Caki2 (cell line): ENCODE measurements around the gene ABAT. TPM values are rescaled to one million over a fixed set of nuclear protein-coding genes. Genes with fewer than 3 reads are reported as not detected.
A peak's percentile ranks its signal among the peaks of the same experiment; 100 is the strongest.
"Not testable (repeated sequence)": the region's sequence is repeated elsewhere in the genome, so short reads cannot be mapped to it uniquely, and the experiment has no call there.

ENCODE experiments used
- DNase-seq: peaks from one replicate; pipeline ENCODE4 v3.0.0-alpha.2; 2015; ENCODE audit warnings: low read depth
- in situ Hi-C: cut with HindIII; loops from 2 replicates; pipeline ENCODE4 v1.10.0; 2016; ENCODE audit warnings: low sequenced_read_pairs, low pct_unique_long_range_greater_than_20kb, mixed read lengths
- total RNA-seq: library from RNA; depleted of rRNA; stranded (reverse); fragments of >200 nt; shearing (Covaris generic); gene quantifications from 2 replicates; pipeline ENCODE4 v1.2.3, GENCODE V29; 2014; ENCODE audit warnings: low replicate concordance

ABAT gene
- total RNA-seq, 1 experiment from 2014 or later: 0.24 TPM

DNA sequence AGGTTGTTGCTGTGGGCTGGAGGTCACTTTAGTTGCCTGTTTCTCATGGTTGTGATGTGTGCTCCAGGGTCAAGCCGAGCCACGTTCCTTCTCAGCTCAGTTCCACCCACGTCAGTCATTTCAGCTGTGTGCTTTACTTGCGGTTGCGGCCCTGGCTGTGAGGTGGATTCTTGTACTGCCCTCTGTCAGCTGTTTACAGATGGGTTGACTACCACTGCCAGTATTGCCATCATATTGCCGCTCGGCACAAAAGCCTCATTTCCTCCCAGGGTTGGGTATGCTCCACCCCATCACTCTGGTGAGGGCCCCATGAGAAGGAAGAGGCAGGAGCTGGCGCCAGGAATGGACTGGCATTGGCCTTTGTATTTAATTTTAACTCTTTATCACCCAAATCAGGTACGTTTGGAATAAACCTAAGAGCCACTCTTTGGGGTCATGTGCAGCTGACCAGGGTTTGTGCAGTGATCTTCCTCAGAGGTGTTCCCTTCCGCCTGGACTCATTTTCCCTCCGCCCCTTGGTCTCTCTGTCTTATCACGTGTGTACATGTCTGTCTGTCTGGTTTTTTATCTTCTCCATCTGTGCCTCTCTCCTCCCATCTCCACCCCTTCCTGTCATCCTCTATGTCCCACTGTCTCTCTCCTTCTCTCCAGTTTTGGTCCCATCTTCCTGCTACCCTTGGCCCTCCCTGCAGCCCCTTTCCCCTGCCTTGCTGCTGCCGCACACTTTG is 27.9 kb upstream of the ABAT start:
- in situ Hi-C loops: no loop called here
- no peak for DNase-seq

DNA sequence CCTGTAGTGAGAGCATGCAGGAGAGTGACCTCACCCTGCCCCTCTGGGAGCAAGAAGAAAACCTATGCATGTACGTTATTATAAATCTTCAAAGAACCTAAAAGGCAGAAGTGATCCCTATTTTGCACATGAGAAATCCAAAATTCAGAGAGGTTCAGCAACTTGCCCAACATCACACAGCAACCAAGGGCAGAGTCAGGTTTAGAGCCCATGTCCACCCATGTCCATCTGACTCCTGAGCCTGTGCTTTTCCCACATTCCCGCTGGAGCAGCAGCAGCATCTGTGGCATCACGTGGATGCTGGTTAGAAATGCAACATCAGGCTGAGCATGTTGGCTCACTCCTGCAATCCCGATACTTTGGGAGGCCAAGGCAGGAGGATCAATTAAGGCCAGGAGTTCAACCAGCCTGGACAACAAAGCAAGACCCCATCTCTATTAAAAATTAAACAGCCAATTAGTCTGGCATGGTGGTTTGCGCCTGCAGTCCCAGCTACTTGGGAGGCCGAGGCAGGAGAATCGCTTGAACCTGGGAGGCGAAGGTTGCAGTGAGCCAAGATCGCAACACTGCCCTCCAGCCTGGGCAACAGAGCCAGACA is 26.6 kb upstream of the ABAT start:
- in situ Hi-C loops: no loop called here
- no peak for DNase-seq

DNA sequence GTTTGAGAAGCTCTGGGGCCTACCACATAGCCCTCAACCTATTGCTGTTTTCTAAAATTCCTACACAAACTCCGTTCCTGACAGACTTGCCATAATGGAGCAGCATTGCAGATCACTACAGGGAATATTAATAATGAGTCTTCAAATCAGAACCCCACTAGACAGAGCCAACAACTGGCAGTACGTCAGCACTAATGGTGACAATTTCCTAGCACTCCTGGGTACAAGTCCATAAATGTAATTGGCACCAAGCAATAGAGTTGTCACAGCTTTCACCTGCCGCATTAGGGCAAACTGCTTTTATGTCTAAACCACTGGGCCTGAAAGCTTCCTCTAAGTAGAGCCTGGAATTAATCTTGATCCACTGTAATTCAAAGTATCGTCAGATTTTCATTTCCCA is 25.5 kb upstream of the ABAT start:
- no peak for DNase-seq
- in situ Hi-C loops: no loop called here

DNA sequence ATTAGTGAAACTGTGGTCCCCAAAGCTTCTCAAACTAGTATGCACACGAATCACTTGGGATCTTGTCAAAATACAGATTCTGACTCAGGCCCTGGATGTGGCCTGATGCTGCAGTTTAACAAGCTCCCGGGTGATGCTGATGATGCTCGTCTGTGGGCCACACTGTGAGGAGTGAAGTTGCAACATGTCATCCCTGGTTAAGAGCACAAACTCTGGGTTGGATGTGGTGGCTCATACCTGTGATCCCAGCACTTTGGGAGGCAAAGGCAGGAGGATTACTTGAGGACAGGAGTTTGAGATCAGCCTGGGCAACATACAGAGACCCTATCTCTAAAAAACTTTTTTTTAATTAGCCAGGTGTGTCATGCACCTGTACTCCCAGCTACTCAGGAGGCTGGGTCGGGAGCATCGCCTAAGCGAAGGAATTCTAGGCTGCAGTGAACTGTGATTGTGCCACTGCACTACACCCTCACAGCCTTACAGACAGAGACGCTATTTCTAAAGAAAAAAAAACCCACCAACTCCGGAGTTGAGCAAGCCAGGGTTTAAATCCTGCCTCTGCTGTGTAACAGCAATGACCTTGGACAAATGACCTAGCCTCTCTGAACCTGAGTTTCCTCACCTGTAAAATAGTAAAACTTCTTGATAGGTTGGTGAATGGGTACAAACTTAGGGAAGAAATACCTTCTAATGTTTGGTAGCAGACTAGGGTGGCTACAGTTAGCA is 24.4 kb upstream of the ABAT start:
- in situ Hi-C loops: no loop called here
- DNase-seq: no peak

- in situ Hi-C loops: not testable (repeated sequence)
Measured at GRCh38 chr16:8651958-8652357, 22.5 kb upstream of the ABAT start.

DNA sequence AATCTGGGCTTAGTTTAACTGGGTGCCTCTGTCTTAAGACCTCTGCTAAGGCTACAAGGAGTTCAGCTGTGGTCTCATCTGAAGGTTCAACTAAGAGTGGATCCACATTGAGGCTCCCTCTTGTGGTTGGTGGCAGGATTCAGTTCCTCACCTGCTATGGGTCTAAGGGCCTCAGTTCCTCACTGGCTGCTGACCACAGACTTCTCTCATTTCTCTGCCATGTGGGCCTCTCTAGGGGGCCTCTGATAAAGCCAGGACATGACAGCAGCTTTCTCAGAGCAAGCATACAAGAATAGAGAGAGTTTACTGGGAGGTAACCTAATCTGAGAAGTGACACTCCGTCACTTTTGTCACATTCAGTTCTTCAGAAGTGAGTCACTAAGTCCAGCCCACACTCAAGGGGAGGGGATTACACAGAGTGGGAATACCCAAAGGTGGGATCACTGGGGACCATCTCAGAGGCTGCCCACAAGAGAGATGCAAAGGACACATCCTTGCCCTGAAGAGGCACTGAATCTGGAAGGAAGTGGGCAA is 19.2 kb upstream of the ABAT start:
- no peak for DNase-seq

More at GRCh38 chr16:8651958-8652357, 22.5 kb upstream of the ABAT start:
- DNase-seq: not testable (repeated sequence)

GRCh38 chr16:8656376-8656775 is 18.0 kb upstream of the ABAT start:
- DNase-seq: no peak
- in situ Hi-C loops: no loop called here

More for the DNA sequence above, 19.2 kb upstream of the ABAT start:
- in situ Hi-C loops: no loop called here

DNA sequence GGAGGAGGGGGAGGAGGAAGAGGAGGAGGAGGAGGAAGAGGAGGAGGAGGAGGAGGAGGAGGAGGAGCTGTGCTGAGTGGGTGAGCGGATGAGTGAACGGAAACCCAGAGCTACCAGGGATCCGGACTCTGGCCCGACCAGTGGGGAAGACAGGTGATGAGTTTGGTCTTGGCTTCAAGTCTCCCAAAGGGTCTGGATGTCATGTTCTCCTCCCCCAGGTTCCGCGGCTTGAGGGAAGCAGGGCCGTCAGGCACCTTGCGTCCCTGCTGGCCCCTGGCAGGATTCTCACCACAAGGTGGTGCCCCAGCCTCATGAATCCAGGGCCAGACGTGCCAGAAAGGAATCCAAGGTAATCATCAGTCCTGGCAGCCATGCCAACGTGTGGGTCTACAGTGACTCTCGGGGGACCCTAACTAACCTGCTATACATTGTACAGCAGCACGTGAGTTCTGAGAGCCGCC is 13.5 kb upstream of the ABAT start:
- peak; percentile 60 for DNase-seq
- in situ Hi-C loops: no loop called here

DNA sequence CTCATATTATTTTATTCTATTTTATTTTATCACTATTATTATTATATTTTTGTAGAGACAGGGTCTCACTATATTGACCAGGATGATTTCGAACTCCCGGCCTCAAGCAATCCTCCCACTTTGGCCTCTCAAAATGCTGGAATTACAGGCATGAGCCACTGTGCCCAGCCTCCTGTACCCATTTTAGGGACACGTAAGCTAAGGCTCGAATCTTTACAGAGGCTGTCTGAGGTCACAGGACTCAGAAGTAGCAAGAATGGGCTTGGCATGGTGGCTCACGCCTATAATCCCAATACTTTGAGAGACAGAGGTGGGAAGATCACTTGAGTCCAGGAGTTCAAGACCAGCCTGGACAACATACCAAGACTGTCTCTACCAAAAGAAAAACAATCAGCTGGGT is 12.7 kb upstream of the ABAT start:
- in situ Hi-C loops: no loop called here
- DNase-seq: no peak

DNA sequence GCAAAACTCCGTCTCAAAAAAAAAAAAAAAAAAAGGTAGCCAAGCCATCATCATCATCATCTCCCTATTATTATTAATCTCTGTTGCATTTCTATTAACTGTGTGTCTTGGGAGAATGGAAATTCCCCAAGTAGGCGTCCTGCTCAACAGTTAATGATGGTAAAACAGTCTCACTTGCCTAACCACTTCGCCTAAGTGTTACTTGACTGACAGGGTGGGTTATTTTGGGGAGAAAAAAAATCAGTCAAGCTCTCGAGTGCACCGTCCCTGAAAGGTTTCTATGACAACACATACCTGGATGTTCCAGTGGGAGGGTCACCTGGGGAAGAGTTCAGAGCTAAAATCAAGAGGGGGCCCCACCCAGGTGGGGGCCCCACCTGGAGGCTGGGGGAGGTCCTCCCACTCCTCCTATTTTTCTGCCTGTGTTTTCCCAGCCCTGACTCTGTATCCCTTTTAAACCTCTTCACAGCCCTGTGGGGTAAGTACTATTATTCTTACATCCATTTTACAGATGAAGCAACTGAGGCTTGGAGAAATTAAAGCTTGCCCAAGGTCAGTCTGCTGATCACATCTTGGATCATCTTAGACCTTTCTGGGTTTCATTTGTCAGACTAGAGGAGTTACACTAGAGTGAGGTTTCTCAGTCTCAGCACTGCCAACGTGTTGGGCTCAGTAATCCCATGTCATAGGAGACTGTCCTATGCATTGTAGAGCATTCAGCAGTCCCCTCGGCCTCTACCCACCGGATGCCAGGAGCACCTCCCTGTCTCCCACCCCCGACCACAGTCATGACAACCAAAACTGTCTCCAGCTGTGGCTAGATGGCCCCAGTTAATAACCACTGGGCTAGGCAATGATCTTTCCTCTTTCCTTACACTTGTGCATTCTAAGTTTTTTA is 11.0 kb upstream of the ABAT start:
- in situ Hi-C loops: no loop called here
- no peak for DNase-seq

DNA sequence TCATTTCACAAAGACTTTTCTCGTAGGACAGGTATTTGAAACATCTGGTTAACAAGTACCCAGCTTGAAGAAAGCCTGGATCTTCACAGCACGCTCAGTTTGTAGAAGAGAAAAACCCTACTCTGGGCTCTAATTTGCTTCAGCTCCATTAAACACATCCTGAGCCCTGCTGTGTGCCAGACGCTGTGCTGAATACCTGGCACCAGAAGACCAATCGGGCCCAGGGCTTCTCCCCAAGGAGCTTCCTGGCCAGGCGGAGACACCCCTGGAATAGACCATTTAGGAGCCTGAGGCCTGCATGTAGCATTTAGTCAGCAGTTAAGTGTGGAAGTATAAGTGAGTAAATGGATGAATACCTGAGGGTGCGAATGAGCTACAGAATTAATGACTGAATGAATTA is 8.9 kb upstream of the ABAT start:
- in situ Hi-C loops: no loop called here

DNA sequence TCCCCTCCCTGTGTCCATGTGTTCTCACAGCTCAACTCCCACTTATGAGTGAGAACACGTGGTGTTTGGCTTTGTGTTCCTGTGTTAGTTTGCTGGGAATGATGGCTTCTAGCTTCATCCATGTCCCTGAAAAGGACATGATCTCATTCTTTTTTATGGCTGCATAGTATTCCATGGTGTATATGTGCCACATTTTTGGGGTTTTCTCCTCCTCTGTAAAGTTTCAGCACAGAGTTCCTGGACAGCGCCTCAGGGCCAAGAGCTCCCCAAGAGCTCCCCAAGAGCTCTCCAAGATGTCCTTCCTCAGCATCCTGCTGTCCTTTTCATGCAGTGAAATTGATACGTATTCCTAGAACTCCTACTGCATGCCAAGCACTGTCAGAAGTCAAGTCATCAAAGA is 6.9 kb upstream of the ABAT start:
- in situ Hi-C loops: no loop called here

More for the DNA sequence above, 8.9 kb upstream of the ABAT start:
- no peak for DNase-seq

GRCh38 chr16:8668113-8668512 is 6.3 kb upstream of the ABAT start:
- in situ Hi-C loops: no loop called here
- no peak for DNase-seq

More for the DNA sequence above, 6.9 kb upstream of the ABAT start:
- DNase-seq: no peak

GRCh38 chr16:8669481-8669880 is 4.9 kb upstream of the ABAT start:
- in situ Hi-C loops: no loop called here
- DNase-seq: no peak

DNA sequence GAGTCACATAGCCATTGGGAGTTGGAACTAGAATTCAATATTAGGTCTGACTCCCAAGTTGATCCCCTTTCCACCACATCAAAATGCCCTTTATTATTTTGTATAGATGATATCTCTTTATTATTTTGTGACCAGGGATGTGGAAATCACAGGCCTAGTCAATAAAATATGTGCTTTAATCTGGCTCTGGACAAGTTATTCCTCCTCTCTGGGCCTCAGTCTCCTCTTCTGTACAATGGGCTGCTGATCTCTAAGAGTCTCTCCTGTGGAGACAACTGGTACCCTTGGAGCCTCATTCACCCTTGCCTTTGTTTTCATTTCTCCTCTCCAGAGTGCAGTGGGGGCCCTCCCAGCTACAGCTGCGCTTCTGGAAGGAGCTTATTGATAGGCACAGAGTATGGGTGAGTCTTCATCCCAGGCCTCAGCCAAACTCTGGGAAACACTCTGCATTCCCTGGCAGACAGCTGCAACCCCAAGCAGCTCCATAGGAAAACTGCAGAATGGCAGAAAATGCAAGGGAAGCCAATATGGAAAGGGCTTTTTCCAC is 4.3 kb upstream of the ABAT start:
- in situ Hi-C loops: no loop called here
- no peak for DNase-seq

DNA sequence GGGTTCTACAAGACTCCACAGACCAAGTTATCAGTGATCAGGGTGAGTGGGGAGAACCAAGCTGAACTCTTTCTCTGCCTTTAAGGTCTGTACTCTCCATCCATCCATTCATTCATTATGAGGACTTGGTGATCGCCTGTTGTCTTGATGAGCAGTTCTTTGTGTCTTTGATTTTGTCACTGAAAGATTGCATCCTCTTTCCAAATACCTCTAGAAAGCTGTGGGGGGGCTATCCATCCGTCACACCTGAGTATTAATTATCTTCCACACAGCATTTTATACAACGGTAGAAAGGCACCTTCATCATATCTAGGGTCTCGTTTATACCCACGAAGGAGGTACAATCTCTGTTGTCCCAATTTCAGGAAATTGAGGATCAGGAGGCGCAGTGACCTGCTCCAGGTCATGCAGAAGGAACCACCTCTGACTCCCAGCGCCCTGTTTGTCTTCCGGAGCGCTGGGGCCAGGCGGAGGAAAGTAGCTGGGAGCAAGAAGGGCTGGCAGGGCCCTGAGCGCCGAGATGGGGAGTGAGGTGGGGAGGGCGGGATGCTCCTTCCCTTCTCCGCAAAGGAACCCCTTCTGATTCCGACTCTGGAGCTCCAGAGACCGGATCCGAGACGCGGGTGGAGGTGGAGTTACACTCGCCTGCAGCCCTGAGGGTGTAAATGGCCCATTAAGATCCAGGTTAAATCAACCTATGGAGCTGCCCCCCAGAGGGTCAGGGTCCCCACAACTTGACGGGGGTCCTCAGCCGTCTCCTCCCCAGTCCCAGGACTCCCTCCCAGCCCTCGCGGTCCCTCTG is 605 bp upstream of the ABAT start:
- in situ Hi-C loops: no loop called here
- no peak for DNase-seq
